ENCODE results near the gene TM4SF4.
A peak's percentile ranks its signal among the peaks of the same experiment; 100 is the strongest.

The TM4SF4 gene

DNA sequence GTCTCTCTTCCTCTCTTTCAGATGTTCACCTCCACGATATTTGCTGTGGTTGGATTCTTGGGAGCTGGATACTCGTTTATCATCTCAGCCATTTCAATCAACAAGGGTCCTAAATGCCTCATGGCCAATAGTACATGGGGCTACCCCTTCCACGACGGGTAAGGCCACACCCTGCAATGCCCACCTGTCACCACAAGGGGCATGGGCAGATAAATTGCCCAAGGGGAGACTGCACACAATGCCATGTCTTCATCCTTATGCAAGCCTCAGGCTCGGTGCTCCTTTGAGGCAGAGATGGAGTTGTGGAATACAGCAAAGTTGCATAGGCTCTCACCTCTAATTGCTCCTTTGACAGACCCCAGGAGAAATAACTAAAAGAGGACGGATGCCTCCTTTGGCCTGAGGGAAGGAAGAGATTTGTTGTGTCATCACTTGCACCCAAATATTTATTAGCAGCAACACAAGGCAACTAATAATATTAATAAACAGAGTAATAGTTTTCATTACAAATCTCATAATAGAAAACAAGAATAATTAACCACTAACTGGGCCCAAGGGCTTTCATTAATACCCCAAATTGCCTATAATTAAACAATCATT, 13.2 kb downstream of the TM4SF4 start:
- Histone ChIP-seq H3K4me3 (ENCODE audit: low read length) (no peak overlapping the region), H3K4me1 (ENCODE audit: control insufficient read depth, insufficient read depth, low read length) (peaks cover 18% of the 10 kb centered on the region), H3K27me3 (replicated peaks; ENCODE audit: control insufficient read depth, insufficient read depth, low read length) (no peaks in the 10 kb centered on the region), H3K9ac (ENCODE audit: low read length) (no peak overlapping the region), H3K36me3 (ENCODE audit: control insufficient read depth, insufficient read depth, low read length, severe bottlenecking) (no peaks in the 10 kb centered on the region), H3K9me3 (ENCODE audit: control insufficient read depth, low read length) (no peaks in the 10 kb centered on the region)
- DNase-seq (ENCODE audit: low read depth): no peak

GRCh38 chr3:149489060-149489690, 14.7 kb downstream of the TM4SF4 start:
- Histone ChIP-seq H3K9me3 (ENCODE audit: control insufficient read depth, low read length) (no peaks in the 10 kb centered on the region), H3K36me3 (ENCODE audit: control insufficient read depth, insufficient read depth, low read length, severe bottlenecking) (no peaks in the 10 kb centered on the region), H3K4me1 (ENCODE audit: control insufficient read depth, insufficient read depth, low read length) (peaks cover 20% of the 10 kb centered on the region), H3K27me3 (replicated peaks; ENCODE audit: control insufficient read depth, insufficient read depth, low read length) (no peaks in the 10 kb centered on the region), H3K9ac (ENCODE audit: low read length) (no peak overlapping the region), H3K4me3 (ENCODE audit: low read length) (no peak overlapping the region)
- peak; percentile 31 for DNase-seq (ENCODE audit: low read depth)

DNA sequence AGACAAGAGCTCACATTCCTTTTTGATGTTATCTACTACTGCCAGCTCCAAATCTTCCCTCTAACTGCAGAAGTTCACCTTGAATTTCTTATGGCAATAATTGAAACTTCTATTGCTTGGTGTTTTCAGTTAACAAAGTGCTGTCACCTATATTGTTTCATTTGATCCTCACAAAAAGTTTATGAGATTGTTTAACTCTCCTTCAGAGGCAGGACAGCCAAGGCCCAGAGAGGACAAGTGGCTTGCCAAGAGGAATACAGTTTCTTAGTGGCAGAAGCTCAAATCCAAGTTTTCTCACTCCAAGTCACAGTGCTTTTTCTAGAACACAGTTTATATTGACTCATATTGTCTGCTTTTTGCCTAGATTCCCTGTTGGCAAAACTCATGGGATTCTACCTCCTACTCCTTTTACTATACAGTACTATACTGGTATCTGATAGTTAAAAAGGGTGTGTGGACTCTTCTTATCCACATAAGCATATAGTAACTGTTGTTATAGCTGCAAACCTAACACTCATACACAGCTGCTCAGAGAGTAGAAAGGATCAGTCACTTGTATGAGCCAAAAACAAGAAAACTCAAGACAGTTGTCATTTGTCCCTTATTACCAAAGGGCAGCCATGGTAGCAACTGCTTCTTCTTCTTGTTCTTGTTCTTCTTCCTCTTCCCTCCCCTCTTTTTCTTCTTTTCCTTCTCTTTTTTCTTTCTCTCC, 15.9 kb downstream of the TM4SF4 start:
- H3K4me1 ChIP-seq (ENCODE audit: control insufficient read depth, insufficient read depth, low read length): peaks cover 29% of the 10 kb centered on the region
- H3K9me3 ChIP-seq (ENCODE audit: control insufficient read depth, low read length): no peaks in the 10 kb centered on the region
- H3K27me3 ChIP-seq (replicated peaks; ENCODE audit: control insufficient read depth, insufficient read depth, low read length): no peaks in the 10 kb centered on the region
- peak overlapping the region; percentile 2 for H3K9ac ChIP-seq (ENCODE audit: low read length)
- H3K4me3 ChIP-seq (ENCODE audit: low read length): no peak overlapping the region
- no peaks in the 10 kb centered on the region for H3K36me3 ChIP-seq (ENCODE audit: control insufficient read depth, insufficient read depth, low read length, severe bottlenecking)
- no peak for DNase-seq (ENCODE audit: low read depth)

- Histone ChIP-seq H3K9me3 (ENCODE audit: control insufficient read depth, low read length) (no peaks in the 10 kb centered on the region), H3K4me1 (ENCODE audit: control insufficient read depth, insufficient read depth, low read length) (peaks cover 34% of the 10 kb centered on the region), H3K4me3 (ENCODE audit: low read length) (no peak overlapping the region), H3K27me3 (replicated peaks; ENCODE audit: control insufficient read depth, insufficient read depth, low read length) (no peaks in the 10 kb centered on the region), H3K36me3 (ENCODE audit: control insufficient read depth, insufficient read depth, low read length, severe bottlenecking) (no peaks in the 10 kb centered on the region), H3K9ac (ENCODE audit: low read length) (no peak overlapping the region)
- DNase-seq (ENCODE audit: low read depth): no peak
Observed at GRCh38 chr3:149493315-149494021, 19.0 kb downstream of the TM4SF4 start.

DNA sequence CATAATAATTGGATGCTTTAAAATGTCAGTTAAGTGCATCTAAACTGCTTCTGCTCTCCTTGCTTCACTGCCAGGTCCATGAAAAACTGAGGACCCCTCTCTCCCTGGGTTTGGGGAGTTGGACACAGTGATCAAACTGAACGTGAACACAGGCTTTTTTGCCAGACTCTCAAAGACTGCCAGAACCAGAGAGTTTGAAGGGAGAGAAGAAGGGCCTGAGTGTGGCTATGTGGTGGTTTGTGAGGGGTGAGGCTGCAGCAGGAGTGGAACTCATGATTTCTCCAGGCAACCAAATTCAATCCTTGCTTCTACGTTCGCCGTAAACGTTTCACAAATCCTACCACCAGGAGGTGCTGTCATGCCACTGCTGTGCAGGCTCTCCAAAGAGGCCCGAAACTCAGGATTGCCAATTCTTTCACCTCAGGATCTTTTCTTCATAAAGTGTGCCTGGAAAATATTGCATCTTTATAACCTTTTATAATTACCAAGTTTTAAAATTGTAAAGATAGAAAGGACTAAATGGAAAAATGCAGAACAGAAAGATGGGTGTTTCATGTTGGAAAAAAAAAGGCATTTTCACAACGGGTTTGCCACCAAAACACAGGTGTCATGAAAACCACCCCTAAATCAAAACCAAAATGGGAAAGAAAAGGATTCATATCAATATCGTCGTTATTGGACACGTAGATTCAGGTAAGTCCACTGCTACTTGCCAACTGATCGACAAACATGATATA, 19.7 kb downstream of the TM4SF4 start:
- DNase-seq (ENCODE audit: low read depth): peak; percentile 89
- H3K4me3 ChIP-seq (ENCODE audit: low read length): no peak overlapping the region
- no peaks in the 10 kb centered on the region for H3K27me3 ChIP-seq (replicated peaks; ENCODE audit: control insufficient read depth, insufficient read depth, low read length)
- H3K36me3 ChIP-seq (ENCODE audit: control insufficient read depth, insufficient read depth, low read length, severe bottlenecking): no peaks in the 10 kb centered on the region
- no peak overlapping the region for H3K9ac ChIP-seq (ENCODE audit: low read length)
- H3K4me1 ChIP-seq (ENCODE audit: control insufficient read depth, insufficient read depth, low read length): peaks cover 34% of the 10 kb centered on the region
- no peaks in the 10 kb centered on the region for H3K9me3 ChIP-seq (ENCODE audit: control insufficient read depth, low read length)

GRCh38 chr3:149494759-149495580, 20.5 kb downstream of the TM4SF4 start:
- Histone ChIP-seq H3K4me3 (ENCODE audit: low read length) (no peak overlapping the region), H3K4me1 (ENCODE audit: control insufficient read depth, insufficient read depth, low read length) (peaks cover 27% of the 10 kb centered on the region), H3K9ac (ENCODE audit: low read length) (no peak overlapping the region), H3K27me3 (replicated peaks; ENCODE audit: control insufficient read depth, insufficient read depth, low read length) (no peaks in the 10 kb centered on the region), H3K9me3 (ENCODE audit: control insufficient read depth, low read length) (no peaks in the 10 kb centered on the region), H3K36me3 (ENCODE audit: control insufficient read depth, insufficient read depth, low read length, severe bottlenecking) (no peaks in the 10 kb centered on the region)
- DNase-seq (ENCODE audit: low read depth): peak; percentile 31

- H3K4me3 ChIP-seq (ENCODE audit: low read length): no peak overlapping the region
- no peaks in the 10 kb centered on the region for H3K9me3 ChIP-seq (ENCODE audit: control insufficient read depth, low read length)
- no peaks in the 10 kb centered on the region for H3K27me3 ChIP-seq (replicated peaks; ENCODE audit: control insufficient read depth, insufficient read depth, low read length)
- DNase-seq (ENCODE audit: low read depth): no peak
- peaks cover 21% of the 10 kb centered on the region for H3K4me1 ChIP-seq (ENCODE audit: control insufficient read depth, insufficient read depth, low read length)
- no peaks in the 10 kb centered on the region for H3K36me3 ChIP-seq (ENCODE audit: control insufficient read depth, insufficient read depth, low read length, severe bottlenecking)
- H3K9ac ChIP-seq (ENCODE audit: low read length): peak overlapping the region; percentile 24
Observed at GRCh38 chr3:149495581-149496125, 21.2 kb downstream of the TM4SF4 start.

DNA sequence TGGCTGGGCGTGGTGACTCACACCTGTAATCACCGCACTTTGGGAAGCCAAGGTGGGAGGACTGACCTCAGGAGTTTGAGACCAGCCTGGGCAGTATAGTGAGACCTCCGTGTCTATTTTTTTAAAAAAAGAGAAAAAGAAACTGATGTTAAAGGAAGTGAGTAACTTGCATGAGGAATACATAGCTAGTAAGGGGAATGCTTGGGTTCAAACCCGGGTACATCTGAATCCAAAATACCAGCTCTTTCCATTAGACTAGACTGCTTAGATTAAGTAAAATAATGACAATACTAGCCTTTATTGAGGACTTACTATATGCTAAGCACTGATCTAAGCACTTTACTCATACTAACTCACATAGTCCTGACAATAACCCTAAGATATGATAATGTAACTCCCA, 22.4 kb downstream of the TM4SF4 start:
- H3K36me3 ChIP-seq (ENCODE audit: control insufficient read depth, insufficient read depth, low read length, severe bottlenecking): no peaks in the 10 kb centered on the region

DNA sequence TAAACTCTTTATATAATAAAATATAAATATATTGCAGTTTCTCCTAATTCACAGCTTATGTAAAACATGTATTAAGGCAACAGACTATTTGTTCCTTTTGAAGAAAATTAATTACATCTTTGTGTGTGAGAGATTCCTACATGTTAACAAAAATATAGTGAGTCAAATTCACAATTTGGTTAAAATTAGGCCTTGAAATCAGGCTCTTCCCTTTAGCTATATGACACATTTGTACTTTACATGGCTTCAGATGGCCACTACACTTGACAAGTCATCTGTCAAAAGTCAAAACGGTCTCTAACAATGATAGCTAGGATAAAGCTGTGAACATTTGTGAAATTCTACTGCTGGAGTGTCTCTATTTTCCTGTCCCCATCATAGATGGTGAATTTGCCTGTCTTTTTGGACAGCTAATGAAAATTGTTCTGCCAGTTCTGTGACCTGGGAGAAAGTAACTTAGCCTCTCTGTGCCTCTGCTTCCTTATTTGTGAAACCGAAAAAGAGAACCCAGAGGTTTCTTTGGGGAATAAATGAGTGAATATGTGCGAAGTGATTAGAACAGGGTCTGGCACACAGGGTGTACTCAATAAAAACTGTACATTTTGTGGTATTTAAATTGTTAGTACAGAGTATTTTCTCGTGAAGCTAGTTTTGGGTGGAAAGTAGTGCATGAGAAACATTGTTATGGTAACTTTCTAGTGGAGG, 23.6 kb downstream of the TM4SF4 start:
- H3K4me3 ChIP-seq (ENCODE audit: low read length): no peak overlapping the region
- peaks cover 34% of the 10 kb centered on the region for H3K4me1 ChIP-seq (ENCODE audit: control insufficient read depth, insufficient read depth, low read length)
- no peak for DNase-seq (ENCODE audit: low read depth)
- H3K9ac ChIP-seq (ENCODE audit: low read length): no peak overlapping the region
- H3K9me3 ChIP-seq (ENCODE audit: control insufficient read depth, low read length): no peaks in the 10 kb centered on the region
- no peaks in the 10 kb centered on the region for H3K27me3 ChIP-seq (replicated peaks; ENCODE audit: control insufficient read depth, insufficient read depth, low read length)
- H3K36me3 ChIP-seq (ENCODE audit: control insufficient read depth, insufficient read depth, low read length, severe bottlenecking): no peaks in the 10 kb centered on the region

More for the DNA sequence above, 22.4 kb downstream of the TM4SF4 start:
- Histone ChIP-seq H3K4me1 (ENCODE audit: control insufficient read depth, insufficient read depth, low read length) (peaks cover 31% of the 10 kb centered on the region), H3K4me3 (ENCODE audit: low read length) (peak overlapping the region; percentile 15), H3K9me3 (ENCODE audit: control insufficient read depth, low read length) (no peaks in the 10 kb centered on the region), H3K27me3 (replicated peaks; ENCODE audit: control insufficient read depth, insufficient read depth, low read length) (no peaks in the 10 kb centered on the region), H3K9ac (ENCODE audit: low read length) (no peak overlapping the region)
- no peak for DNase-seq (ENCODE audit: low read depth)

GRCh38 chr3:149501524-149501923, 27.0 kb downstream of the TM4SF4 start:
- no peaks in the 10 kb centered on the region for H3K27me3 ChIP-seq (replicated peaks; ENCODE audit: control insufficient read depth, insufficient read depth, low read length)
- H3K36me3 ChIP-seq (ENCODE audit: control insufficient read depth, insufficient read depth, low read length, severe bottlenecking): no peaks in the 10 kb centered on the region
- H3K9ac ChIP-seq (ENCODE audit: low read length): peak overlapping the region; percentile 69
- no peaks in the 10 kb centered on the region for H3K9me3 ChIP-seq (ENCODE audit: control insufficient read depth, low read length)
- peak; percentile 89 for DNase-seq (ENCODE audit: low read depth)
- H3K4me3 ChIP-seq (ENCODE audit: low read length): peak overlapping the region; percentile 48
- H3K4me1 ChIP-seq (ENCODE audit: control insufficient read depth, insufficient read depth, low read length): peaks cover 20% of the 10 kb centered on the region

Measured in adipocyte (in vitro differentiated cells).